ENCODE data around the gene BBS9. TPM values are rescaled to one million over a fixed set of nuclear protein-coding genes. Genes with fewer than 3 reads are reported as not detected.

Gene BBS9
- total and polyA plus RNA-seq, 11 donors: 7.4 to 29.3 (median 11.3) TPM

- Histone ChIP-seq H3K9me3 (no peaks in the 10 kb centered on the region), H3K36me3 (no peaks in the 10 kb centered on the region), H3K4me1 (no peaks in the 10 kb centered on the region), H3K27me3 (no peaks in the 10 kb centered on the region), H3K4me3 (no peak overlapping the region), H3K27ac (no peak overlapping the region)
- DNase-seq: no peak
- intact Hi-C loops (cut with DNase I): no loop called here
- no peak for ATAC-seq
- WGBS, 4 donors: 77 to 84% (median 82%) methylated on average over 3 of the region's 3 CpGs
- TF ChIP-seq POLR2A (IDR thresholded peaks at IDR 0.05) (no peak), CTCF (IDR thresholded peaks at IDR 0.05) (no peak)
Measured at GRCh38 chr7:33627741-33628140, 498.4 kb downstream of the BBS9 start.

- no peak for DNase-seq
- WGBS, 4 donors: 82 to 89% (median 85%) methylated on average over 2 of the region's 2 CpGs
- Histone ChIP-seq H3K4me1 (no peaks in the 10 kb centered on the region), H3K27me3 (no peaks in the 10 kb centered on the region), H3K9me3 (no peaks in the 10 kb centered on the region), H3K27ac (no peak overlapping the region), H3K4me3 (no peak overlapping the region), H3K36me3 (no peaks in the 10 kb centered on the region)
- TF ChIP-seq CTCF (IDR thresholded peaks at IDR 0.05) (no peak), POLR2A (IDR thresholded peaks at IDR 0.05) (no peak)
- intact Hi-C loops (cut with DNase I): no loop called here
- ATAC-seq: no peak
Measured at GRCh38 chr7:33628894-33629293, 499.5 kb downstream of the BBS9 start.

GRCh38 chr7:33630359-33630758 lies 501.0 kb downstream of the BBS9 start:
- Histone ChIP-seq H3K4me1 (no peaks in the 10 kb centered on the region), H3K9me3 (no peaks in the 10 kb centered on the region), H3K27ac (no peak overlapping the region), H3K36me3 (no peaks in the 10 kb centered on the region), H3K4me3 (no peak overlapping the region), H3K27me3 (no peaks in the 10 kb centered on the region)
- ATAC-seq (no peak), DNase-seq (no peak)
- 96 to 98% (median 96%) methylated on average over 4 of the region's 4 CpGs for WGBS, 4 donors
- no peak for TF ChIP-seq CTCF (IDR thresholded peaks at IDR 0.05)
- intact Hi-C loops (cut with DNase I): no loop called here

GRCh38 chr7:33632322-33632721 lies 503.0 kb downstream of the BBS9 start:
- no peak for TF ChIP-seq POLR2A (IDR thresholded peaks at IDR 0.05)
- TF ChIP-seq CTCF (IDR thresholded peaks at IDR 0.05): no peak
- WGBS, 4 donors: 95 to 99% (median 98%) methylated on average over 23 to 24 of the region's 24 CpGs

More at GRCh38 chr7:33632322-33632721, 503.0 kb downstream of the BBS9 start:
- intact Hi-C loops (cut with DNase I): no loop called here
- H3K27ac ChIP-seq: no peak overlapping the region
- H3K4me1 ChIP-seq: no peaks in the 10 kb centered on the region
- no peak for ATAC-seq
- H3K4me3 ChIP-seq: no peak overlapping the region
- no peaks in the 10 kb centered on the region for H3K36me3 ChIP-seq
- H3K9me3 ChIP-seq: no peaks in the 10 kb centered on the region
- no peak for DNase-seq
- H3K27me3 ChIP-seq: no peaks in the 10 kb centered on the region

Data from heart left ventricle (tissue), 16 donors.